A549 (cell line): Measurements from ENCODE around the gene HRH1. TPM values are rescaled to one million over a fixed set of nuclear protein-coding genes. Genes with fewer than 3 reads are reported as not detected.

Source experiments
- ATAC-seq, 2 experiments: fragments of 200-7000 bp in 1 of 2; fragments of >200 bp in 1 of 2; cut with Nextera tagmentation in 1 of 2; cut with Tn5 transposase in 1 of 2; 3 replicates each; pipeline versions ENCODE4 v1.8.0 to v1.9.1; 2018 to 2020; ENCODE audit warnings: mild to moderate bottlenecking in 1 of 2, moderate library complexity in 1 of 2
- CTCF ChIA-PET: fragments of 300-600 bp; sonication (Branson Sonifier 250); formaldehyde crosslinking; extraction: SDS; loops from one replicate; lab custom pipeline; 2021; ENCODE audit warnings: antibody characterized with exemption, inconsistent platforms; lab: Yijun Ruan, JAX
- POLR2A ChIA-PET: fragments of 350-600 bp; formaldehyde crosslinking; extraction: SDS; loops from one replicate; lab custom pipeline; 2021; ENCODE audit warnings: antibody characterized with exemption, inconsistent platforms; lab: Yijun Ruan, JAX
- DNase-seq, 2 experiments: peaks; one replicate each; pipeline versions ENCODE4 v3.0.0 to v3.0.0-alpha.2; 2011 to 2016; ENCODE audit warnings: low read depth in 1 of 2, low spot score in 1 of 2
- FAIRE-seq: peaks from 2 replicates; lab custom pipeline; 2011; peaks lifted over from hg19 to GRCh38; lab: Jason Lieb, UNC
- H3K27ac ChIP-seq, 2 experiments: fragments of >200 bp; sonication (Bioruptor Twin); formaldehyde crosslinking; 3 replicates each; pipeline ENCODE4 v1.5.1; 2016 to 2017
- H3K4me1 ChIP-seq: fragments of >200 bp; sonication (Bioruptor Twin); formaldehyde crosslinking; 3 replicates; pipeline ENCODE4 v1.6.1; 2016
- H3K4me2 ChIP-seq: fragments of >200 bp; sonication (Bioruptor Twin); formaldehyde crosslinking; 3 replicates; pipeline ENCODE4 v1.6.1; 2016
- H3K4me3 ChIP-seq: fragments of >200 bp; sonication (Bioruptor Twin); formaldehyde crosslinking; 3 replicates; pipeline ENCODE4 v1.5.1; 2016
- H3K9me3 ChIP-seq: fragments of >200 bp; sonication (Bioruptor Twin); formaldehyde crosslinking; 3 replicates; pipeline ENCODE4 v1.6.1; 2016
- BHLHE40 ChIP-seq: IDR thresholded peaks from 2 replicates; pipeline ENCODE4 v1.6.1; 2012; ENCODE audit warnings: low read depth, low read length, inconsistent platforms
- CHD2 ChIP-seq: fragments of 150-350 bp; IDR thresholded peaks from 2 replicates; pipeline ENCODE4 v1.6.1; 2014; ENCODE audit warnings: low read length; ENCODE audit not compliant: partially characterized antibody
- CTCF ChIP-seq: fragments of >200 bp; sonication (Bioruptor Twin); formaldehyde crosslinking; IDR thresholded peaks from 3 replicates; pipeline ENCODE4 v1.5.1; 2016
- E2F6 ChIP-seq: IDR thresholded peaks from 2 replicates; pipeline ENCODE4 v1.6.1; 2012; ENCODE audit warnings: low read depth, borderline replicate concordance
- EHF ChIP-seq: fragments of 250-450 bp; sonication (Bioruptor Pico); IDR thresholded peaks from 2 replicates; pipeline ENCODE4 v1.5.0; 2020; ENCODE audit warnings: mild to moderate bottlenecking
- ESRRA ChIP-seq: fragments of 150-350 bp; IDR thresholded peaks from 2 replicates; pipeline ENCODE4 v1.6.1; 2014; ENCODE audit warnings: mild to moderate bottlenecking, low read length, borderline replicate concordance
- HOXB13 ChIP-seq: fragments of 250-450 bp; sonication (Bioruptor Pico); IDR thresholded peaks from 2 replicates; pipeline ENCODE4 v1.5.0; 2020; ENCODE audit warnings: low read depth, mild to moderate bottlenecking, moderate library complexity
- MAFK ChIP-seq: fragments of 450-650 bp; IDR thresholded peaks from 2 replicates; pipeline ENCODE4 v1.6.1; 2014; ENCODE audit not compliant: partially characterized antibody
- MYC ChIP-seq: IDR thresholded peaks from 2 replicates; pipeline ENCODE4 v1.6.1; 2012; ENCODE audit warnings: mild to moderate bottlenecking, inconsistent platforms, low read length, improper control_type of control experiment, borderline replicate concordance
- PBX3 ChIP-seq: IDR thresholded peaks from 2 replicates; pipeline ENCODE4 v1.6.1; 2012
- POLR2AphosphoS2 ChIP-seq: conservative IDR thresholded peaks from 2 replicates; pipeline ENCODE4 v1.6.1; 2012; ENCODE audit warnings: low read length, improper control_type of control experiment, inconsistent platforms
- RARB ChIP-seq: fragments of 250-450 bp; sonication (Bioruptor Pico); IDR thresholded peaks from 2 replicates; pipeline ENCODE4 v1.8.0; 2021; ENCODE audit warnings: mild to moderate bottlenecking, moderate library complexity
- RFX5 ChIP-seq: fragments of 450-650 bp; IDR thresholded peaks from 2 replicates; pipeline ENCODE4 v1.7.1; 2014; ENCODE audit warnings: antibody characterized with exemption, mild to moderate bottlenecking, moderate library complexity
- RNF2 ChIP-seq: fragments of 200-600 bp; sonication (generic); IDR thresholded peaks from 2 replicates; pipeline ENCODE4 v1.6.1; 2016; ENCODE audit warnings: low read depth, mild to moderate bottlenecking, antibody characterized with exemption, moderate library complexity, borderline replicate concordance
- SREBF2 ChIP-seq: fragments of 450-650 bp; IDR thresholded peaks from 2 replicates; pipeline ENCODE4 v1.6.1; 2014; ENCODE audit warnings: mild to moderate bottlenecking, moderate library complexity
- ZFP36 ChIP-seq: fragments of 450-650 bp; IDR thresholded peaks from 2 replicates; pipeline ENCODE4 v1.6.1; 2014; ENCODE audit warnings: borderline replicate concordance; ENCODE audit not compliant: partially characterized antibody
- WGBS: methylation state at CpG from one replicate; pipeline ENCODE4 v1.1.6; 2017; ENCODE audit errors: missing lambda C conversion rate; 5-methylcytosine and 5-hydroxymethylcytosine counted together
- polyA plus RNA-seq, 4 experiments: library from polyadenylated mRNA; depleted of rRNA in 3 of 4; stranded (reverse); fragments of >200 nt; fragmentation: RNase III in 1 of 4; extraction: RNeasy Plus Mini Kit Qiagen cat#74134 plus additional on column Dnase treatment in 1 of 4; gene quantifications; 2 replicates in 3 of 4; 3 replicates in 1 of 4; pipeline ENCODE4 v1.2.3, GENCODE V29; 2011 to 2017

Gene HRH1
- polyA plus RNA-seq, 2 of the 4 experiments (the other 2 are of a cell fraction) = 4.2 TPM

- Histone ChIP-seq H3K4me3 (no peak overlapping the region), H3K9me3 (no peaks in the 10 kb centered on the region), H3K27ac (peak overlapping the region in 1 of 2 experiments; percentile 40; a peak in 2 of 6 replicates), H3K4me2 (no peak overlapping the region), H3K4me1 (peaks cover 12% of the 10 kb centered on the region)
- 64% methylated on average over 4 of the region's 4 CpGs for WGBS
- no peak for ATAC-seq
- CTCF ChIA-PET = interaction anchor here (0.8 to 1.1 kb wide), 2 partner anchors 22 to 23 kb away, joined by 3 to 4 read pairs; partner anchors contain the start of gene HRH1
- POLR2A ChIA-PET = no interaction called here
- DNase-seq = no peak
- TF ChIP-seq HOXB13 (CRISPR knock-in tag) = no peak
- no peak for FAIRE-seq
These were observed 21.4 kb upstream of the HRH1 start for GRCh38 chr3:11132861-11133260.

GRCh38 chr3:11134794-11135193 lies 19.5 kb upstream of the HRH1 start:
- Histone ChIP-seq H3K27ac (peak overlapping the region in 1 of 2 experiments; percentile 92; a peak in 3 of 6 replicates), H3K4me1 (peaks cover 20% of the 10 kb centered on the region), H3K9me3 (no peaks in the 10 kb centered on the region), H3K4me2 (no peak overlapping the region), H3K4me3 (no peak overlapping the region)
- TF ChIP-seq RARB (CRISPR knock-in tag) (no peak), POLR2AphosphoS2 (no peak), RFX5 (no peak), SREBF2 (no peak), ESRRA (no peak), EHF (CRISPR knock-in tag) (no peak), RNF2 (no peak), BHLHE40 (no peak), CHD2 (no peak), ZFP36 (no peak), CTCF (no peak)
- ChIA-PET CTCF (interaction anchor here (1.4 to 3.9 kb wide), 3 partner anchors 21 to 74 kb away, joined by 4 to 21 read pairs (median 12); no protein-coding TSS in a partner anchor), POLR2A (no interaction called here)
- FAIRE-seq (no peak), ATAC-seq (no peak), DNase-seq (no peak)
- WGBS = 48% methylated on average over 2 of the region's 2 CpGs

GRCh38 chr3:11136116-11136515 lies 18.2 kb upstream of the HRH1 start:
- POLR2A ChIA-PET = interaction anchor here (0.8 to 1.6 kb wide), 3 partner anchors 19 to 51 kb away, joined by 3 to 15 read pairs (median 8); partner anchors contain the start of gene HRH1
- no peak for FAIRE-seq
- H3K4me2 ChIP-seq = peak overlapping the region; percentile 95
- ATAC-seq = no peak
- WGBS = 69% methylated on average over 3 of the region's 3 CpGs
- no peak overlapping the region; the same call in 2 of the 3 replicates for H3K4me3 ChIP-seq
- no peak for DNase-seq
- TF ChIP-seq E2F6 = no peak
- no peak for TF ChIP-seq MYC
- no peak for TF ChIP-seq PBX3
- no peak for TF ChIP-seq SREBF2
- TF ChIP-seq RFX5 = no peak
- TF ChIP-seq MAFK = no peak
- TF ChIP-seq, all 56 proteins: peak for 0
- H3K27ac ChIP-seq = peak overlapping the region; percentile 80 to 92
- no peaks in the 10 kb centered on the region for H3K9me3 ChIP-seq
- H3K4me1 ChIP-seq = peaks cover 29% of the 10 kb centered on the region
- CTCF ChIA-PET = interaction anchor here (1.5 to 3.9 kb wide), 6 partner anchors 17 to 378 kb away, joined by 3 to 21 read pairs (median 10); partner anchors contain the start of gene HRH1
